ENCODE results near the gene XPO6. TPM values are rescaled to one million over a fixed set of nuclear protein-coding genes. Genes with fewer than 3 reads are reported as not detected.

XPO6 gene
- polyA plus RNA-seq, 1 donor from 2014 or later: 104 TPM

GRCh38 chr16:28112908-28113307 lies 98.9 kb downstream of the XPO6 start:
- Histone ChIP-seq H3K36me3 (ENCODE audit: insufficient read depth, low read length) (peaks cover 22% of the 10 kb centered on the region), H3K27me3 (ENCODE audit: insufficient read depth, low read depth, low read length) (no peaks in the 10 kb centered on the region), H2AFZ (ENCODE audit: low read depth, low read length) (no peak overlapping the region), H4K20me1 (ENCODE audit: insufficient read depth) (no peaks in the 10 kb centered on the region), H3K9ac (ENCODE audit: low read length) (no peak overlapping the region), H3K4me2 (ENCODE audit: low read length) (no peak overlapping the region), H3K79me2 (replicated peaks; ENCODE audit: insufficient read depth, low read length) (no peaks in the 10 kb centered on the region), H3K27ac (ENCODE audit: low read length) (no peak overlapping the region), H3F3A (ENCODE audit: insufficient read depth, low read length, poor library complexity, severe bottlenecking) (no peaks in the 10 kb centered on the region), H3K4me3 (ENCODE audit: low read length) (no peak overlapping the region), H3K9me2 (ENCODE audit: insufficient read depth, low read length) (no peaks in the 10 kb centered on the region), H3K9me3 (ENCODE audit: low read length) (no peaks in the 10 kb centered on the region)
- TF ChIP-seq TAF1 (IDR thresholded peaks at IDR 0.05; ENCODE audit: low read depth) (no peak), SMC3 (conservative IDR thresholded peaks at IDR 0.05; ENCODE audit: poor library complexity) (no peak), REST (IDR thresholded peaks at IDR 0.05; ENCODE audit: borderline replicate concordance) (no peak), MXI1 (conservative IDR thresholded peaks at IDR 0.05; ENCODE audit: poor library complexity, severe bottlenecking) (no peak), CTCF (IDR thresholded peaks at IDR 0.05; ENCODE audit: poor library complexity, severe bottlenecking) (no peak), POLR2AphosphoS5 (IDR thresholded peaks at IDR 0.05) (no peak), EP300 (conservative IDR thresholded peaks at IDR 0.05; ENCODE audit: poor library complexity, severe bottlenecking) (no peak), RAD21 (conservative IDR thresholded peaks at IDR 0.05) (no peak), EZH2 (IDR thresholded peaks at IDR 0.05; ENCODE audit: borderline replicate concordance, insufficient read depth, low read length, poor library complexity, severe bottlenecking) (no peak)

DNA sequence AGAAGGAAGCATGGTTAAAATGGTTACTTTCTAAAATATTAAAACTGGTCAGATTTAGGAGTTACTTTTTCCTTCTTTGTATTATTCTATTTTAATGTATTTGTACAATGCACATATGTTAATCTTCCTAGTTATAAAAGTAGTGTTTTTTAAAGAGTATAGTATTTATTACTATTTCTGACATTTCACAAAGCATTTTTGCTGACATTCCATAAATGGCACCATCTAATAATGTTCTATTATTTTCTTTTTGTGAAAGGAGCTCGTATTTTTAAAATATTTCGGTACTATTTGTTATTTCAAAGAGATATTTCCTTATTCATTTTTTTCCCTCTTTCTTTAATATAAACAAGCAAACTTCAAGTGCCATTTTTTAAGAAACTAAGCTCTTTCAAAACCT lies 100.8 kb downstream of the XPO6 start:
- peaks cover 11% of the 10 kb centered on the region for H3K36me3 ChIP-seq (ENCODE audit: insufficient read depth, low read length)
- no peak overlapping the region for H3K4me3 ChIP-seq (ENCODE audit: low read length)
- H3K9me2 ChIP-seq (ENCODE audit: insufficient read depth, low read length): no peaks in the 10 kb centered on the region
- H3K27ac ChIP-seq (ENCODE audit: low read length): no peak overlapping the region
- no peak overlapping the region for H2AFZ ChIP-seq (ENCODE audit: low read depth, low read length)
- no peaks in the 10 kb centered on the region for H3K27me3 ChIP-seq (ENCODE audit: insufficient read depth, low read depth, low read length)
- H3K79me2 ChIP-seq (replicated peaks; ENCODE audit: insufficient read depth, low read length): no peaks in the 10 kb centered on the region
- H3K9ac ChIP-seq (ENCODE audit: low read length): no peak overlapping the region
- no peaks in the 10 kb centered on the region for H3K9me3 ChIP-seq (ENCODE audit: low read length)
- no peak overlapping the region for H3K4me2 ChIP-seq (ENCODE audit: low read length)
- TF ChIP-seq EP300 (conservative IDR thresholded peaks at IDR 0.05; ENCODE audit: poor library complexity, severe bottlenecking) (no peak), POLR2AphosphoS5 (IDR thresholded peaks at IDR 0.05) (no peak), TAF1 (IDR thresholded peaks at IDR 0.05; ENCODE audit: low read depth) (no peak), EZH2 (IDR thresholded peaks at IDR 0.05; ENCODE audit: borderline replicate concordance, insufficient read depth, low read length, poor library complexity, severe bottlenecking) (no peak), CTCF (IDR thresholded peaks at IDR 0.05; ENCODE audit: poor library complexity, severe bottlenecking) (no peak), MXI1 (conservative IDR thresholded peaks at IDR 0.05; ENCODE audit: poor library complexity, severe bottlenecking) (no peak), SMC3 (conservative IDR thresholded peaks at IDR 0.05; ENCODE audit: poor library complexity) (no peak), RAD21 (conservative IDR thresholded peaks at IDR 0.05) (no peak), REST (IDR thresholded peaks at IDR 0.05; ENCODE audit: borderline replicate concordance) (no peak)
- H3F3A ChIP-seq (ENCODE audit: insufficient read depth, low read length, poor library complexity, severe bottlenecking): no peaks in the 10 kb centered on the region
- no peaks in the 10 kb centered on the region for H4K20me1 ChIP-seq (ENCODE audit: insufficient read depth)
